ENCODE measurements around the gene STRADB.
"Not testable (repeated sequence)": the region's sequence is repeated elsewhere in the genome, so short reads cannot be mapped to it uniquely, and the experiment has no call there.

STRADB gene

DNA sequence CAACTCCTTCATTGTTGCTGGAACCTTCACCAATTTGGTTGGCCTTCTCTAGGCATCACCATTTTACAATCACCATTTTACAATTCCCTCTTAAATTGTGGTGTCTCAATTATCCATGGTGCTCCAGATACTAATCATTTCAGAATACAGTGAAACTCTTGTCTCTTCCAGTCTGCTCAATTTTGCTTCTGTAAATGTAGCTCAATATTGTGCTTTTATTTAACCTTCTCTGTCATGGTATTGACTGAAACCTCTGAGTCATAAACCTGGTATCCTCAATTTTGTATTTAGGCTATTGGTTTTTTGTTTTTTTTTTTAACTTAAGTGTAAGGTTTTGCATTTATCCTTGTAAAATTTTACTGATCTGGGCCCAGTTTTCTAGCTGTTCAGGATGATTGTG lies 16.1 kb downstream of the STRADB start:
- no peak for DNase-seq (ENCODE audit: low spot score)

GRCh38 chr2:201470821-201471731 lies 19.5 kb downstream of the STRADB start:
- DNase-seq (ENCODE audit: low spot score) = peak; percentile 14

DNA sequence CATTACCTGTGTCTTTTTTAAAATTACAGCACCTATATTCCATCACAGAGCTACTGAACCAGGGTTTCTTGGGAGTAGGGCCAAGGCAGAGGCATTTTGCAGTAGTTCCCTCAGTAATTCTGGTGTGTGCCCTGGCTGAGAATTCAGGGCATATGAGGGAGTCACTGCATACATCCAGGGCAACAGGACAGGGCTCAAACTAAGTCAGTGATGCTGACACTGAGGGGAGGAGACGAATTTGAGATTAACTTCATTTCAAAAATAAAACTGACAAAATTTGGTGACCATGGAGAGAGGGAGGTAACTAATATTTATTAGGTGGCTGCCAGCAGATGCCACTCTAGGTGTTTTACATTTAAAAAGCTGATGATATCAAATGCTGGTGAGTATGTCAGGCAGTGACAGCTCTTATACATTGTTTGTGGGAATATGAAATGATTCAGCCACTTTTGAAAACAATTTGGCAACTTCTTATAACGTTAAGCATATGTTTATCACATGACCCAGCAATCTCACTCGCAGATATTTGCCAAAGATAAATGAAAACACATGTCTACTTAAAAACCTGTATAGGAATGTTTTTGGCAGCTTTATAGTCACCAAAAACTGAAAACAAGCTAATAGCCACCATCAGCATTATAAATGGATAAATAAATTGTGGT lies 20.3 kb downstream of the STRADB start:
- peak; percentile 34 for DNase-seq (ENCODE audit: low spot score)

- peak; percentile 24 for DNase-seq (ENCODE audit: low spot score)
Observed at GRCh38 chr2:201472411-201472810, 20.9 kb downstream of the STRADB start.

- no peak for DNase-seq (ENCODE audit: low spot score)
Observed at GRCh38 chr2:201482543-201482942, 31.0 kb downstream of the STRADB start.

DNA sequence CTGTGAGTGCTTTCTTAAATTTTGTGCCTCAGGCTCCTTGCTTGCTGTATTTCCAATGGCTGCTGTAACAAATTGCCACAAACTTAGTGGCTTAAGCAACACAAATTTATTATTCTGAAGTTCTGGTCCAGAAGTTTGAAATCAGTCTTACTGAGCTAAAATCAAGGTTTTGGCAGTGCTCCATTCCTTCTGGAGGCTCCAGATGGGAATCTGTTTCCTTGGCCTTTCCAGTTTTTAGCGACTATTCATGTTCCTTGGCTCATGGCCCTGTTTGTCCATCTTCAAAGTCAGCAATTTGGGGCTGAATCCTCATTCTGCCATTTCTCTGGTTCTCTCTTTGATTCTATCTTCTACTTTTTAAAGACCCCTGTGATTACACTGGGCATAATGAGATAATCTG lies 31.8 kb downstream of the STRADB start:
- no peak for DNase-seq (ENCODE audit: low spot score)

GRCh38 chr2:201483758-201484157 lies 32.2 kb downstream of the STRADB start:
- DNase-seq (ENCODE audit: low spot score) = not testable (repeated sequence)

DNA sequence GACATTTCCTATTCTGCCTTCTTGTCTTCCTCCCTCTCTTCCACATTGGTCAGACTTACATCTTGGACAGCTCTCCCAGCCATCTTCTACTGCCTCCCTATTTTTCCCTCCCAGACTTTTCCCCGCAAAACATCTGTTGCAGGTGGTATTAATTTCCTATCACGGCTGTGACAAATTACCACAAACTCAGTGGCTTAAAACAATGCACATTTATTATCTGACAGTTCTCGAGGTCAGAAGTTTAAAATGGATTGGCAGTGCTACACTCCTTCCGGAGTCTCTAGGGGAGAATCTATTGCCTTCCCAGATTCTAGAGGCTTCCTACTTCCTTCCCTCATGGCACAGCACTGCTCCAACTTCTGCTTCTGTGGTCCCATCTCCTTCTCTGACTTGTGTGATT lies 33.3 kb downstream of the STRADB start:
- peak; percentile 13 for DNase-seq (ENCODE audit: low spot score)

- no peak for DNase-seq (ENCODE audit: low spot score)
Observed at GRCh38 chr2:201490291-201490690, 38.8 kb downstream of the STRADB start.

- DNase-seq (ENCODE audit: low spot score) = no peak
Observed at GRCh38 chr2:201496785-201497184, 45.2 kb downstream of the STRADB start.

DNA sequence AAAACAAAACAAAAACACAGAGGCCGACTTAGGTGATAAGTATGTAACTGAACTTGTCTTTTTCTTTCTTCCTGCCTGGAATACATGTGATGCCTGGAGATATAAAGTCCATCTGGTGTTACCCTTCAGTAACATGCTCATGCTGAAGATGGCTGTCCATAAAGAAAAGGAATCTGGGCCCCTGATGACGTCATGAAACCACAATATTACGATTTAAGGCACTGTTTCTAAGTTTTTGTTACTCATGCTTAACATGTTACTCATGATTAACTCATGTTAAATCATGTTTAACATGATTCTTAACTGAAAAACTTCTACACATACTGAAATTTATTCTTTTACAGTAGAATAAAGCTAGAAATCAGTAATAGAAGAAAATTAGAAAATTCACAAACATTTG lies 49.0 kb downstream of the STRADB start:
- no peak for DNase-seq (ENCODE audit: low spot score)

DNA sequence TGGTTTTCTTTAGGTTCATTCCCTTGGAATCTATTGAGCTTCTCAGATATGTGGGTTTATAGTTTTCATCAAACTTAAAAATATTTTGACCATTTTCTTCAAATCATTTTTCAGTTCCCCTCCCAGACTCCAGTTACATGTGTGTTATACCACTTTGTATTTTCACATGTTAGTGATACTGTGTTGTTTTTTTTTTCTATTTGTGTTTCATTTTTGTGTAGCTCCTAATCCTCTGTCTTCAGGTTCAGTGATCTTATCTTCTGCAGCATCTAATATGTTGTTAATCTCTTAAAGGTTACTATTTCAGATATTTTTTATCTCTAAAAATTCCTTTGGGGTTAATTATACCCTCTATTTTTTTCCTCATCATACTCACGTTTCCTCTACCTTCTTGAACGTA lies 51.2 kb downstream of the STRADB start:
- no peak for DNase-seq (ENCODE audit: low spot score)

DNA sequence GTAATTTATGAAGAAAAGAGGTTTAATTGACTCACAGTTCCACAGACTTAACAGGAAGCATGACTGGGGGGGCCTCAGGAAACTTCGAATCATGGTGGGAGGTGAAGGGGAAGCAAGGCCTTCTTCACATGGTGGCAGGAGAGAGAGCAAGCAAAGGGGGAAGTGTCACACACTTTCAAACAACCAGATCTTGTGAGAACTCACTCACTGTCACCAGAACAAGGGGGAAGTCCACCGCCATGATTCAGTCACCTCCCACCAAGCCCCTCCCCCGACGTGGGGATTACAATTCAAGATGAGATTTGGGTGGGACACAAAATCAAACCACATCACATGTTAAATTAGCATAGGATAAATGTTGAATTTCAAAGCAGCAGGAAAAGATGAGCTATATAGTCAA lies 56.2 kb downstream of the STRADB start:
- DNase-seq (ENCODE audit: low spot score) = no peak

DNA sequence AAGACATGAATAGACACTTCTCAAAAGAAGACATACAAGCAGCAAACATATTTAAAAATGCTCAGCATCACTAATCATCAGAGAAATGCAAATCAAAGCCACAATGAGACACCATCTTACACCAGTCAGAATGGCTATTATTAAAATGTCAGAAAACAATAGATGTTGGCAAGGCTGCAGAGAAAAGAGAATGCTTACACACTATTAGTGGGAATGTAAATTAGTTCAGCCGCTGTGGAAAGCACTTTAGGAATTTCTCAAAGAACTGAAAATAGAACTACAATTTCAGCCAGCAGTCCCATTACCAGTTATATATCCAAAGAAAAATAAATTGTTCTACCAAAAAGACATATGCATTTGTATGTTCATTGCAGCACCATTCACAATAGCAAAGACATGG lies 61.7 kb downstream of the STRADB start:
- no peak for DNase-seq (ENCODE audit: low spot score)

DNA sequence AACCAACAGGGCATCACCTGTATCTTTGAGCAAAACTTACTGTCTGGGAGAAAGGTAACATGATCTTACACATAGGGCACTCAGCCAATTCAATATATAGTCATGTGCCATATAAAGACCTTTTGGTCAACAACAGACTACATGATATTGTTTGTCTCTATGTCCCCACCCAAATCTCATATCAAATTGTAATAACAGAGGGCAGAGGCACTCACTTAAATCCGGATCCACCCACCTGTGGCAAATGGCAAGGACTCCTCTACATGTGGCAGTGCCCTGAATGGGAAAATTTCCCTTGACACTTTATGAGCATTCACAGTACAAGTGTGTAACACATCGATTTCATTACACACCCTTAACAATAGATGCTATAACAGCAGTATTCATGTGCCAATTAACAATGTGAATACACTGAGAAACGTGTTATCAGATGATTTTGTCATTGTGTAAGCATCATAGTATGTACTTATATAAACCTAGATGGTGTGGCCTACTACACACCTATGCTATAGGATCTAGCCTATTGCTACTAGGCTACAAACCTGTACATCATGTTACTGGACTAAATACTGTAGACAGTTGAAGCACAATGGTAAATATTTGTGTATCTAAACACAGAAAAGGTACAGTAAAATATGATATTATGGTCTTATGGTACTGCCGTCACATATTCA lies 64.2 kb downstream of the STRADB start:
- DNase-seq (ENCODE audit: low spot score) = no peak

- DNase-seq (ENCODE audit: low spot score) = peak; percentile 29
Observed at GRCh38 chr2:201517094-201517493, 65.6 kb downstream of the STRADB start.

DNA sequence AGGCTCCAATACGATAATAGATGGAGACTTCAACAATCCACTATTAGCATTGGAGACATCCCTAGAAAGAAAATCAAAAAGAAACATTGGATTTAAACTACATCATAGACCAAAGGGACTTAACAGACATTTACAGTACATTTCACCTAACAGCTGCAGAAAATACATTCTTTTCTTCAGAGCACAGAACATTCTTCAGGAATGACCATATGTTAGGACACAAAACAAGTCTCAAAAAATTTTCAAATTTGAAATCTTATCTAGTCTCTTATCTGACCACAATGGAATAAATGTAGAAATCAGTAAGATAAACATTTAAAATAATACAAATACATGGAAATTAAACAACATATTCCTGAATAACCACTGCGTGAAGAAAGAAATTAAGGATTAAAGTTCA lies 68.7 kb downstream of the STRADB start:
- DNase-seq (ENCODE audit: low spot score) = no peak

GRCh38 chr2:201522965-201523364 lies 71.4 kb downstream of the STRADB start:
- DNase-seq (ENCODE audit: low spot score) = no peak

DNA sequence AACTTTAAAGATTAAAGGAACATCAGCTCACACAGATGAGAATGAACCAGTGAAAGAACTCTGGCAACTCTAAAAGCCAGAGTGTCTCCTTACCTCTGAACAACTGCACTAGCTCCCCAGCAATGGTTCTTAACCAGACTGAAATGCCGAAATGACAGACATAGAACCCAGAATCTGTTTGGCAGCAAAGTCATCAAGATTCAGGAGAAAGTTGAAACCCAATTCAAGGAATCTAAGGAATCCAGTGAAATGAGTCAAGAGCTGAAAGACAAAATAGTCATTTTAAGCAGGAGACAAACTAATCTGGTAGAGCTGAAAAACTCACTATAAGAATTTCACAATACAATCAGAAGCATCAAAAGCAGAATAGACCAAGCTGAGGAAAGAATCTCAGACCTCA lies 72.0 kb downstream of the STRADB start:
- peak; percentile 9 for DNase-seq (ENCODE audit: low spot score)
